T-helper 2 cell treated with Interferon-gamma antibody and Interleukin-4, amounts not matched to agents 5 μg/mL and 100 μg/mL, for 36 hours (primary cell): Measurements from ENCODE around the gene LIMS2.

Experiments
- DNase-seq: peaks from one replicate; pipeline ENCODE4 v3.0.0; 2021; ENCODE audit warnings: low spot score
- H3K27ac Mint-ChIP-seq: one replicate; pipeline ENCODE4 v1.8.0; 2021; ENCODE audit warnings: mild to moderate bottlenecking, mixed read lengths
- H3K27me3 Mint-ChIP-seq: one replicate; pipeline ENCODE4 v1.8.0; 2021; ENCODE audit warnings: low read depth, mixed read lengths
- H3K36me3 Mint-ChIP-seq: one replicate; pipeline ENCODE4 v1.8.0; 2021; ENCODE audit warnings: low read depth, mixed read lengths
- H3K4me1 Mint-ChIP-seq: one replicate; pipeline ENCODE4 v1.8.0; 2021; ENCODE audit warnings: low read depth, mixed read lengths
- H3K4me3 Mint-ChIP-seq: one replicate; pipeline ENCODE4 v1.8.0; 2022; ENCODE audit warnings: mild to moderate bottlenecking, moderate library complexity, mixed read lengths
- H3K9me3 Mint-ChIP-seq: one replicate; pipeline ENCODE4 v1.8.0; 2021; ENCODE audit warnings: mixed read lengths

The LIMS2 gene

GRCh38 chr2:127618551-127619202, 56.7 kb downstream of the LIMS2 start:
- Mint-ChIP-seq H3K27ac (no peak overlapping the region), H3K9me3 (no peaks in the 10 kb centered on the region), H3K4me3 (no peak overlapping the region), H3K4me1 (peaks cover 7% of the 10 kb centered on the region), H3K27me3 (peaks cover 15% of the 10 kb centered on the region), H3K36me3 (no peaks in the 10 kb centered on the region)
- DNase-seq: no peak

GRCh38 chr2:127615511-127616166, 59.7 kb downstream of the LIMS2 start:
- peaks cover 7% of the 10 kb centered on the region for H3K4me1 Mint-ChIP-seq
- H3K4me3 Mint-ChIP-seq: peak overlapping the region; percentile 47

GRCh38 chr2:127614731-127615130, 60.6 kb downstream of the LIMS2 start:
- no peak for DNase-seq
- no peaks in the 10 kb centered on the region for H3K36me3 Mint-ChIP-seq
- H3K4me1 Mint-ChIP-seq: peaks cover 7% of the 10 kb centered on the region
- peaks cover 5% of the 10 kb centered on the region for H3K9me3 Mint-ChIP-seq
- no peak overlapping the region for H3K27ac Mint-ChIP-seq
- H3K4me3 Mint-ChIP-seq: no peak overlapping the region
- peaks cover 22% of the 10 kb centered on the region for H3K27me3 Mint-ChIP-seq

More at GRCh38 chr2:127615511-127616166, 59.7 kb downstream of the LIMS2 start:
- Mint-ChIP-seq H3K27ac (peak overlapping the region; percentile 24), H3K27me3 (peaks cover 18% of the 10 kb centered on the region), H3K36me3 (no peaks in the 10 kb centered on the region), H3K9me3 (peaks cover 5% of the 10 kb centered on the region)
- DNase-seq: no peak

GRCh38 chr2:127614246-127614645, 61.1 kb downstream of the LIMS2 start:
- Mint-ChIP-seq H3K9me3 (peaks cover 5% of the 10 kb centered on the region), H3K27ac (no peak overlapping the region), H3K4me3 (no peak overlapping the region), H3K27me3 (peaks cover 22% of the 10 kb centered on the region), H3K36me3 (no peaks in the 10 kb centered on the region), H3K4me1 (peaks cover 7% of the 10 kb centered on the region)
- no peak for DNase-seq

GRCh38 chr2:127612111-127612822, 63.1 kb downstream of the LIMS2 start:
- Mint-ChIP-seq H3K27me3 (peaks cover 19% of the 10 kb centered on the region), H3K36me3 (no peaks in the 10 kb centered on the region), H3K4me3 (no peak overlapping the region), H3K27ac (no peak overlapping the region), H3K9me3 (peaks cover 5% of the 10 kb centered on the region), H3K4me1 (peaks cover 7% of the 10 kb centered on the region)
- no peak for DNase-seq

- peaks cover 7% of the 10 kb centered on the region for H3K4me1 Mint-ChIP-seq
- DNase-seq: no peak
- H3K36me3 Mint-ChIP-seq: no peaks in the 10 kb centered on the region
- H3K27me3 Mint-ChIP-seq: peaks cover 19% of the 10 kb centered on the region
- no peak overlapping the region for H3K4me3 Mint-ChIP-seq
- H3K27ac Mint-ChIP-seq: no peak overlapping the region
- H3K9me3 Mint-ChIP-seq: peaks cover 5% of the 10 kb centered on the region
Observed at GRCh38 chr2:127611076-127611925, 64.0 kb downstream of the LIMS2 start.

GRCh38 chr2:127610561-127610960, 64.8 kb downstream of the LIMS2 start:
- no peak overlapping the region for H3K4me3 Mint-ChIP-seq
- no peaks in the 10 kb centered on the region for H3K36me3 Mint-ChIP-seq
- no peak overlapping the region for H3K27ac Mint-ChIP-seq
- DNase-seq: no peak
- H3K4me1 Mint-ChIP-seq: no peaks in the 10 kb centered on the region
- peaks cover 5% of the 10 kb centered on the region for H3K9me3 Mint-ChIP-seq
- peaks cover 13% of the 10 kb centered on the region for H3K27me3 Mint-ChIP-seq

GRCh38 chr2:127609818-127610217, 65.5 kb downstream of the LIMS2 start:
- H3K4me1 Mint-ChIP-seq: no peaks in the 10 kb centered on the region
- peaks cover 10% of the 10 kb centered on the region for H3K27me3 Mint-ChIP-seq
- H3K27ac Mint-ChIP-seq: no peak overlapping the region
- H3K9me3 Mint-ChIP-seq: peaks cover 5% of the 10 kb centered on the region
- no peak for DNase-seq
- H3K36me3 Mint-ChIP-seq: no peaks in the 10 kb centered on the region
- H3K4me3 Mint-ChIP-seq: no peak overlapping the region

- no peak for DNase-seq
- Mint-ChIP-seq H3K9me3 (peaks cover 5% of the 10 kb centered on the region), H3K4me3 (no peak overlapping the region), H3K36me3 (no peaks in the 10 kb centered on the region), H3K27ac (no peak overlapping the region), H3K27me3 (peaks cover 10% of the 10 kb centered on the region), H3K4me1 (peaks cover 4% of the 10 kb centered on the region)
Observed at GRCh38 chr2:127609031-127609751, 66.1 kb downstream of the LIMS2 start.

- peaks cover 4% of the 10 kb centered on the region for H3K9me3 Mint-ChIP-seq
Observed at GRCh38 chr2:127608061-127609030, 67.0 kb downstream of the LIMS2 start.

GRCh38 chr2:127607399-127607908, 67.9 kb downstream of the LIMS2 start:
- DNase-seq: no peak
- Mint-ChIP-seq H3K36me3 (no peaks in the 10 kb centered on the region), H3K4me1 (peaks cover 4% of the 10 kb centered on the region), H3K27ac (no peak overlapping the region), H3K27me3 (peaks cover 4% of the 10 kb centered on the region), H3K9me3 (peaks cover 5% of the 10 kb centered on the region), H3K4me3 (no peak overlapping the region)

More at GRCh38 chr2:127608061-127609030, 67.0 kb downstream of the LIMS2 start:
- Mint-ChIP-seq H3K4me3 (no peak overlapping the region), H3K4me1 (peaks cover 4% of the 10 kb centered on the region), H3K27me3 (peaks cover 6% of the 10 kb centered on the region), H3K27ac (no peak overlapping the region), H3K36me3 (no peaks in the 10 kb centered on the region)
- DNase-seq: no peak
